Measurements from ENCODE around the gene NLRP13.

DNA sequence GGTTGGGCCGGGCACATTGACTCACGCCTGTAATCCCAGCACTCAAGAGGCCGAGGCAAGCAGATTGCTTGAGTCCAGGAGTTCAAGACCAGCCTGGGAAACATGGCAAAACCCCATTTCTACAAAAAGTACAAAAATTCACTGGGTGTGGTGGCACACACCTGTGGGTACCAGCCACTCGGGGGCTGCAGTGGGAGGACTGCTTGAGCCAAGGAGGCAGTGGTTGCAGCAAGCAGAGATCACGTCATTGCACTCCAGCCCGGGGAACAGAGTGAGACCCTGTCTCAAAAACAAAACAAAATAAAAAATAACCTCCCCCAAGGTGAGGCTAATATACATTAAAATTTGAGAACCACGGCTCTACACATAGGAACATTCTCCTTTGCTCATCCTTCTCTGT is 24.9 kb downstream of the NLRP13 start:
- TF ChIP-seq REST (IDR thresholded peaks at IDR 0.05; ENCODE audit: insufficient read depth in 1 of 2, low read depth in 2 of 2, low read length in 2 of 2) (no peak), FOXP2 (optimal IDR thresholded peaks at IDR 0.05; ENCODE audit: borderline replicate concordance, extremely low read depth, extremely low read length, insufficient read depth) (no peak)
